Uterus (tissue), 2 donors: Measurements from ENCODE around the gene PTPRR.

Experiments used
- POLR2A ChIP-seq, 2 donors: fragments of 450-650 bp; IDR thresholded peaks; one replicate each; pipeline ENCODE4 v1.6.1; 2016; ENCODE audit warnings: antibody characterized with exemption in 2 of 2, mild to moderate bottlenecking in 1 of 2, moderate library complexity in 1 of 2
- TF ChIP-seq, protein P1 (sequence below), 4 experiments: fragments of 200-600 bp in 2 of 4; fragments of 450-650 bp in 2 of 4; sonication (generic) in 2 of 4; IDR thresholded peaks; one replicate each; pipeline ENCODE4 v1.5.1; 2016 to 2019; ENCODE audit warnings: antibody characterized with exemption in 4 of 4, mild to moderate bottlenecking in 2 of 4, moderate library complexity in 1 of 4

- TF ChIP-seq, protein P1, sequence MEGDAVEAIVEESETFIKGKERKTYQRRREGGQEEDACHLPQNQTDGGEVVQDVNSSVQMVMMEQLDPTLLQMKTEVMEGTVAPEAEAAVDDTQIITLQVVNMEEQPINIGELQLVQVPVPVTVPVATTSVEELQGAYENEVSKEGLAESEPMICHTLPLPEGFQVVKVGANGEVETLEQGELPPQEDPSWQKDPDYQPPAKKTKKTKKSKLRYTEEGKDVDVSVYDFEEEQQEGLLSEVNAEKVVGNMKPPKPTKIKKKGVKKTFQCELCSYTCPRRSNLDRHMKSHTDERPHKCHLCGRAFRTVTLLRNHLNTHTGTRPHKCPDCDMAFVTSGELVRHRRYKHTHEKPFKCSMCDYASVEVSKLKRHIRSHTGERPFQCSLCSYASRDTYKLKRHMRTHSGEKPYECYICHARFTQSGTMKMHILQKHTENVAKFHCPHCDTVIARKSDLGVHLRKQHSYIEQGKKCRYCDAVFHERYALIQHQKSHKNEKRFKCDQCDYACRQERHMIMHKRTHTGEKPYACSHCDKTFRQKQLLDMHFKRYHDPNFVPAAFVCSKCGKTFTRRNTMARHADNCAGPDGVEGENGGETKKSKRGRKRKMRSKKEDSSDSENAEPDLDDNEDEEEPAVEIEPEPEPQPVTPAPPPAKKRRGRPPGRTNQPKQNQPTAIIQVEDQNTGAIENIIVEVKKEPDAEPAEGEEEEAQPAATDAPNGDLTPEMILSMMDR (IDR thresholded peaks at IDR 0.05) = no peak
- no peak for TF ChIP-seq POLR2A (IDR thresholded peaks at IDR 0.05)
These were observed 134.6 kb downstream of the PTPRR start for GRCh38 chr12:70785896-70786295.
